Measurements from ENCODE around the gene SKI.

DNA sequence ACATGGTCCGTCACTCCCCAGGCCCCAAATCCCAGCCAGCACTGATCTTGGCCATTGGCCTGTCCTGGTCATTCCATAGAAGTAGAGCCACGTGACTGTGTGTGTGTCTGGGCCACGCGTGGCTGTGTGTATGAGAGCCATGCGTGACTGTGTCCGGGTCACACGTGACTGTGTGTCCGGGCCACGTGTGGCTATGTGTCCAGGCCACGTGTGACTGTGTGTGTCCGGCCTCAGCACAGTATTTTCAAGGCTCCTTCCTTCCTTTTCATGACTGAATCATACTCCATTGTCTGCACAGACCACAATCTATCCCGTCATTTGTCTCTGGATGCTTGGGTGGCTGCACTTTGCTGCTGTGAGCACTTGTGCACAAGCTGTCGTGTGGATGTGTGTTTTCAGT lies 67.4 kb downstream of the SKI start:
- TF ChIP-seq, protein P1, sequence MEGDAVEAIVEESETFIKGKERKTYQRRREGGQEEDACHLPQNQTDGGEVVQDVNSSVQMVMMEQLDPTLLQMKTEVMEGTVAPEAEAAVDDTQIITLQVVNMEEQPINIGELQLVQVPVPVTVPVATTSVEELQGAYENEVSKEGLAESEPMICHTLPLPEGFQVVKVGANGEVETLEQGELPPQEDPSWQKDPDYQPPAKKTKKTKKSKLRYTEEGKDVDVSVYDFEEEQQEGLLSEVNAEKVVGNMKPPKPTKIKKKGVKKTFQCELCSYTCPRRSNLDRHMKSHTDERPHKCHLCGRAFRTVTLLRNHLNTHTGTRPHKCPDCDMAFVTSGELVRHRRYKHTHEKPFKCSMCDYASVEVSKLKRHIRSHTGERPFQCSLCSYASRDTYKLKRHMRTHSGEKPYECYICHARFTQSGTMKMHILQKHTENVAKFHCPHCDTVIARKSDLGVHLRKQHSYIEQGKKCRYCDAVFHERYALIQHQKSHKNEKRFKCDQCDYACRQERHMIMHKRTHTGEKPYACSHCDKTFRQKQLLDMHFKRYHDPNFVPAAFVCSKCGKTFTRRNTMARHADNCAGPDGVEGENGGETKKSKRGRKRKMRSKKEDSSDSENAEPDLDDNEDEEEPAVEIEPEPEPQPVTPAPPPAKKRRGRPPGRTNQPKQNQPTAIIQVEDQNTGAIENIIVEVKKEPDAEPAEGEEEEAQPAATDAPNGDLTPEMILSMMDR (IDR thresholded peaks at IDR 0.05): no peak
- no peak for TF ChIP-seq POLR2AphosphoS5 (IDR thresholded peaks at IDR 0.05; ENCODE audit: insufficient read depth in 1 of 2, low read depth in 1 of 2)
- TF ChIP-seq POLR2A (IDR thresholded peaks at IDR 0.05): no peak
